ENCODE measurements around the gene CD28.

- TF ChIP-seq EZH2 (IDR thresholded peaks at IDR 0.05; ENCODE audit: borderline replicate concordance, low read length) = no peak
- TF ChIP-seq, protein P1, sequence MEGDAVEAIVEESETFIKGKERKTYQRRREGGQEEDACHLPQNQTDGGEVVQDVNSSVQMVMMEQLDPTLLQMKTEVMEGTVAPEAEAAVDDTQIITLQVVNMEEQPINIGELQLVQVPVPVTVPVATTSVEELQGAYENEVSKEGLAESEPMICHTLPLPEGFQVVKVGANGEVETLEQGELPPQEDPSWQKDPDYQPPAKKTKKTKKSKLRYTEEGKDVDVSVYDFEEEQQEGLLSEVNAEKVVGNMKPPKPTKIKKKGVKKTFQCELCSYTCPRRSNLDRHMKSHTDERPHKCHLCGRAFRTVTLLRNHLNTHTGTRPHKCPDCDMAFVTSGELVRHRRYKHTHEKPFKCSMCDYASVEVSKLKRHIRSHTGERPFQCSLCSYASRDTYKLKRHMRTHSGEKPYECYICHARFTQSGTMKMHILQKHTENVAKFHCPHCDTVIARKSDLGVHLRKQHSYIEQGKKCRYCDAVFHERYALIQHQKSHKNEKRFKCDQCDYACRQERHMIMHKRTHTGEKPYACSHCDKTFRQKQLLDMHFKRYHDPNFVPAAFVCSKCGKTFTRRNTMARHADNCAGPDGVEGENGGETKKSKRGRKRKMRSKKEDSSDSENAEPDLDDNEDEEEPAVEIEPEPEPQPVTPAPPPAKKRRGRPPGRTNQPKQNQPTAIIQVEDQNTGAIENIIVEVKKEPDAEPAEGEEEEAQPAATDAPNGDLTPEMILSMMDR (IDR thresholded peaks at IDR 0.05; ENCODE audit: low read length) = no peak
Observed at GRCh38 chr2:203685789-203686420, 20.5 kb upstream of the CD28 start.
